Anterior cingulate cortex (tissue), 58 donors: ENCODE measurements around the gene PACRG.

Source experiments
- DNase-seq, 58 donors: peaks; one replicate each; lab custom pipeline; 2025; lab: John Stamatoyannopoulos, UW

Gene PACRG

DNA sequence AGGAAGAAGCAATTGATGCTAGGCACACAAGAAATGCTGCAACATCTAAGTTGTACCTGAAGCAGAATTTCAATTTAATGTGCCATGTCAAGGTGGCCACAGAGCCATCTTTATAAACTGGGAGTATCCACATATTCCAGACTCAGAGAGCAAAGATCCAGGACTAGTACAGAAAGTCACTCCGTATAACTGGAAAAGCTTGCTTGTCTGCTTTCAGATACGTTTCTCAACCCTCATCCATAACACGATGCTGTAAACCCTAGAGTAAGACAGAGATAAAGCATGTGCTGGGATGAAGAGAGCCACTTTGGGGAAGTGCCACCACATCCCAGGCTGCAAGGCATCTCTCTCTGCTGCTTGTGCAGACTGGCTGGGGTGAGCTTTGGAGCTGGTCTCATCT lies 134.7 kb downstream of the PACRG start:
- no peak for DNase-seq

GRCh38 chr6:162862941-162863340 lies 135.2 kb downstream of the PACRG start:
- no peak for DNase-seq

DNA sequence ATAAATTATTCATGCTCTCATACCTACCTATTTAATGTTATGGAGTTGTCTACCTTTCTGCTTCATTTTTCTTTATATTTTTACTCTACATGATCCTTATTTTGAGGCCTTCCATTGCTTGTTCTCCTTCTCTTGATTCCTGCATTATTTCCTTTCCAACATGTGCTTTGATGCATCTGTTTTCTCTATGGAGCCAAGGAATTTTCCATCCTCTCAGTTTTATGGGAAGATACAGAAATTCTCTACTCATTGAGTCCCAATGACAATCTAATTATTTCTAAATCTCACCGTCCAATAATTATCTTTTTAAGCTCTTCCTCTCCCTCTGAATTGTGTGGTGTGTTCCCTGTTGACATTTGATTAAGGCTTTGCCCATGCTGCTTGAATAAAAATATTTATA lies 136.0 kb downstream of the PACRG start:
- no peak for DNase-seq

DNA sequence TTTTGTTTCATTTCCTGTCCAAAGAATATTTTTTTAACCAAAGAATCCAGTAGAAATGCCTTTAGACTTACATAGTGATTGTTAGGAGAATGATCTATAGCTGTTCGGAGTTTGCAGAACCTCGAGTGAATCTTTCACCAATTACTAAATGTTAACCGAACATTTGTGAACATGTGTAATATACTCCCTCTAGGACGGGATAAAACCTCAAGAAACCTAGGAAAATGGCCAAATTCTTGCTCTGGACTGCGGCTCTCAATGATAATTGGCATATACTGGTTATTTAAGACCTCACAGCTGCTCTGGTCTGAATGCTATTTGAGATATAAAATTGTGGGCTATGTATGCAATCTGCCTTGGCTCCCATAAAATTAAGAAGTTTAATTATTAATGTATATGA lies 137.1 kb downstream of the PACRG start:
- DNase-seq, result no peak

GRCh38 chr6:162866656-162867055 lies 138.9 kb downstream of the PACRG start:
- no peak for DNase-seq

- DNase-seq, result no peak
Measured at GRCh38 chr6:162868397-162868796, 140.6 kb downstream of the PACRG start.

GRCh38 chr6:162871966-162872365 lies 144.2 kb downstream of the PACRG start:
- no peak for DNase-seq

- no peak for DNase-seq
Measured at GRCh38 chr6:162873537-162873936, 145.8 kb downstream of the PACRG start.

- no peak for DNase-seq
Measured at GRCh38 chr6:162875070-162875469, 147.3 kb downstream of the PACRG start.

GRCh38 chr6:162882801-162883481 lies 155.2 kb downstream of the PACRG start:
- no peak for DNase-seq

DNA sequence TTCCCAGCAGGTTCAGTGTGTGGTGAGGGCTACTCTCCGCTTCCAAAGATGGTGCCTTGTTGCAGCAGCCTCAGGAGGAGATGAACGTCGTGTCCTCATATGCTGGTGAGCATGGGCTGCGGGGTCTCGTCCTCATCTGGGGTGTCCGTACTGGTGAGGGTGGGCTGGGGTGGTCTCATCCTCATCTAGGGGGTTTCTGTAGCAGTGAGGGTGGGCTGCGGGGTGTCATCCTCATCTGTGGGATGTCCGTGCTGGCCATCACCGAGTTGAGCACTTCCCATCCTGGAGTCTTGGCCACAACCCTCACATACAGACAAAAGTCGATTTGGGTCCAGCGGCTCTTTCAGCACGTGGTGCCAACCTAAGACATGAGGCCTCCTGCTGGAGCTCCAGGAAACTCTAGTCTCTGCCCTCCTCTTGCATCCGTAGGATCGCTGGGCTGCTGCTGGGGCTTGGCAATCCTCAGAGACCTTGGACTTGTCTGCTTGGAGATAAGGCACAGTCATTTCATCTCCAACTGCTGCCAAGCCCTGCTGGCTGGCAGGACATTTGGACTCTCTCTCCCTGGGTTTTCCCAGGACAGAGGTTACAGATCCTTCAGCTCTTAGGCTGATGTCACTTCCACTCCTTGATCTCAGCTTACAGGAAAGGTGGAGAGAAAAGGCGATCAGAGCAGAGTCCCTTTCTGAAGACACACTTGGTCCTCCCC lies 160.4 kb downstream of the PACRG start:
- no peak for DNase-seq

DNA sequence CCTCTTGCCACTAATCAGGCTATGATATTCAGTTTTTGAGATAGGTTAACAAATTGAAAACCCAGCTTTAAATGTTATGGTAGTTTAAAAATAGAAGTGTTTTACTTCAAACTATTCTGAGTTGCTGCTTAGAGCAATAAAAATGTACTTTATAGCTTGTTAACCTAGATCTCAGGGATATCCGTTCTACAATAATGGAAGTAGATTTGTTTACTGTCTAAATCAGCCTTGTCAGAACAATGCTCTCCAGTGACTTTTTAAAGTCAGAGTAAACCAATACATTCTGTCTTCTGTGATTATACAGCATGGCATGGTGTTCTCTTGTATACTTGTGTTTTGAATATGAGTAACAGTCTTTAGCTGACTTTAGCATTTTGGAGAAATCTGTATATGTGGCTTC lies 161.5 kb downstream of the PACRG start:
- DNase-seq, result no peak

GRCh38 chr6:162898011-162898410 lies 170.2 kb downstream of the PACRG start:
- DNase-seq, result peak in 3 of 58 donors; percentile 5 to 14 (median 14)

- DNase-seq, result no peak
Measured at GRCh38 chr6:162899148-162899547, 171.4 kb downstream of the PACRG start.

DNA sequence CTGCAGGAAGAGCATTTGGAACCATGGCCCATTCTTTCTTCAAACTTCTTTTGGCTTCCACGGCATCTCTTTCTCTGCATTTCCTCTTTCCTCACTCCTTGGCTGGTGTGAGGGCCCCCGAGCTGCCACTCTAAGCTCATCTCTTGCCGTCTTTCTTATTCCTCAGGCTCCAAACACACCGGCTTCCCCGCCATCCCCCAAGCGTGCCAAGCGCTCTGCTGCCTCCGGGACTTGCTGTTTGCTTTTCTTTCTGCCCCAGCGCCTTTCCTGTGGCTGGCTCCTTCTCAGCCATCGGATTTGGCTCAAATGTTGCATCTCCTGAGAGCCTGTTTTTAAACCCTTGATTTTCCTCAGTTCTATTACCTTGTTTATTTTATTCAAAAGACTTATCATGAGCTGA lies 172.7 kb downstream of the PACRG start:
- peak in 2 of 58 donors; percentile 5 to 16 for DNase-seq

DNA sequence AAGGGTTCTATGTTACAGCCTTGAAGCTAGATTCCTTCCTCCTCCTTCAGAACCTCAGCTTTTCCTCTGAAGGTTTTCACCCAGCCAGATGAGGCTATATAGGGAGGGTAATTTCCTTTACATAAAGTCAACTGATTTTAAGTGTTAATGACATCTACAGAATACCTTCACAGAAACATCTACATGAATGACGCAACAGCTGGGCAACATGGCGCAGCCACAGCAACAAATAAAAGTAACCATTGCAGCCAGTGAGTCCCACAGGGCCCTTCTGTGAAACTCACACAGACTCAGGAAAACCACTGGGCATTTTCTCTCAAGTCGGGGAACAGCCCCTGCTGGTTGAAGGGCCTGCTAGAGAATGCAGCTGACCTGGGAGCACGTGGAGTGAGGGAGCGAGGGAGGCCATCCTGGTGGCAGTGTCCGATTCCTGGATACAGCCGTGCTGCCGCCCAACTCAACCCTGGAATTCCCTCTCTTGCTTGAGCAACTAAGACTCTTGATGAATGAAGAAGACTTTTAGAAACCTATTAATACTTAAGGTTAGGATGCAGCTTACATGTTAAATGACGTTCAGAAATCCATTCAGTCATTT lies 176.4 kb downstream of the PACRG start:
- no peak for DNase-seq

- no peak for DNase-seq
Measured at GRCh38 chr6:162906479-162906878, 178.7 kb downstream of the PACRG start.

- DNase-seq, result no peak
Measured at GRCh38 chr6:162907876-162908481, 180.2 kb downstream of the PACRG start.

DNA sequence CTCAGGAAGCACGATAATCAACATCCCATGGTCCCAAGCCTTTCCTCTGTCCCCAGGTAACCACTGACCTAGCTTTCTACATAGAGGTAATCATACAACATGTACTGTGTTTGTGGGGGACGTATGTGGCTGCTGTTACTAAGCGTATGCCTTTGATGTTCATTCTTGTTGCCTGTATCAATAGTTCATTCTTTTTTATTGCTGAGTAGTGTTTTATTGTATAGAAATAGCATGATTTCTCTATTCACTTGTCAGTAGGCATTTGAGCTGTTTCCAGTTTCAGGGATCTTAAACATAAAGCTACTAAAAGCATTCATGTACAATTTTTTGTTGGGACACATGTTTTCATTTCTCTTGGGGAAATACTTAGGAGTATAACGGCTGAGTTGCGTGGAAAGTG lies 185.4 kb downstream of the PACRG start:
- no peak for DNase-seq

GRCh38 chr6:162917506-162917905 lies 189.7 kb downstream of the PACRG start:
- no peak for DNase-seq

- DNase-seq, result no peak
Measured at GRCh38 chr6:162921062-162921461, 193.3 kb downstream of the PACRG start.
